Melanocyte of skin (primary cell): ENCODE measurements around the gene GATC. TPM values are rescaled to one million over a fixed set of nuclear protein-coding genes. Genes with fewer than 3 reads are reported as not detected.

Experiments used
- small RNA-seq, 2 donors: library from RNA; depleted of rRNA; stranded (forward); fragments of <200 nt; gene quantifications; one replicate each; pipeline ENCODE3, GENCODE V24; 2012
- total RNA-seq, 2 donors: library from RNA; depleted of rRNA; stranded (reverse); fragments of >200 nt; gene quantifications; 2 replicates each; pipeline ENCODE4 v1.2.3, GENCODE V29; 2012

Gene GATC, protein sequence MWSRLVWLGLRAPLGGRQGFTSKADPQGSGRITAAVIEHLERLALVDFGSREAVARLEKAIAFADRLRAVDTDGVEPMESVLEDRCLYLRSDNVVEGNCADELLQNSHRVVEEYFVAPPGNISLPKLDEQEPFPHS
- 10 to 100 TPM; 14.1 to 15.0 TPM for total RNA-seq

DNA sequence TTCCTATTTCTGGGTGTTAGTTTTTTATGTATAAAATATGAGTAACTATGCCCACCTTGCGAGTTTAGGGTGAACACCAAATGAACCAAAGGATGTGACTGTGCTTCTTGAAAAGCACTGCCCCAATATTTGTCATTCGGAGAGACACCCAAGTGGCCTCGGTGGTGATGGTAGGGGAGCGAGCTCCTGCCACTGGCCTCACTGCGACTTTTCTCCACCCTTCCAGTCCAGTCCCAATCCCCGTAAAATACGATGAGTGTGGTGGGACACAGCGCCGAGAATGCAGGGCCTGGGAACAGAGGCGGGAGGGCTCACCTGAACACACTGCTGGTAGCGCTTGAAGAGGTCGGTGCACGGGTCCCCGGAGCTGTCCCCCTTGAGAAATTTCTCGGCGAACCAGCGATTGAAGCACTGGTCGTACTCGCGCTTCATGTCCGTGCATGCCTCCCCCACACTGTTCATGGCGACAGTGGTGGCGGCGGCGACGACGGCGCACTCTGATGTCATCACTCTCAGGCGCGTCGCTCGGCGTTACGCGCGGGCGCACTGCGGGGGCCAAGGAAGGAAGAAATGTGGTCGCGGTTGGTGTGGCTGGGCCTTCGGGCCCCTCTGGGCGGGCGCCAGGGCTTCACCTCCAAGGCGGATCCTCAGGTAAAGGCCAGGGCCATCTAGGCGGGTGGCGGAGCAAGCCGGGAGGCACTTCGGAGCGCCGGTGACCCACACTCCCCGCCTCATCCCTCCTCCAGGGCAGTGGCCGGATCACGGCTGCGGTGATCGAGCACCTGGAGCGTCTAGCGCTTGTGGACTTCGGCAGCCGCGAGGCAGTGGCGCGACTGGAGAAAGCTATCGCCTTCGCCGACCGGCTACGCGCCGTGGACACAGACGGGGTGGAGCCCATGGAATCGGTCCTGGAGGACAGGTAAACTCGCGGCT lies at the start of gene GATC, which contains the start of gene TRIAP1:
Gene GATC (plus strand): TSS at position 534 of the 933 bp plus-strand sequence. CDS start 37 bp downstream, at position 571.
Gene TRIAP1 (minus strand): TSS at position 474 of the 933 bp plus-strand sequence. CDS start 12 bp downstream, at position 462.

DNA sequence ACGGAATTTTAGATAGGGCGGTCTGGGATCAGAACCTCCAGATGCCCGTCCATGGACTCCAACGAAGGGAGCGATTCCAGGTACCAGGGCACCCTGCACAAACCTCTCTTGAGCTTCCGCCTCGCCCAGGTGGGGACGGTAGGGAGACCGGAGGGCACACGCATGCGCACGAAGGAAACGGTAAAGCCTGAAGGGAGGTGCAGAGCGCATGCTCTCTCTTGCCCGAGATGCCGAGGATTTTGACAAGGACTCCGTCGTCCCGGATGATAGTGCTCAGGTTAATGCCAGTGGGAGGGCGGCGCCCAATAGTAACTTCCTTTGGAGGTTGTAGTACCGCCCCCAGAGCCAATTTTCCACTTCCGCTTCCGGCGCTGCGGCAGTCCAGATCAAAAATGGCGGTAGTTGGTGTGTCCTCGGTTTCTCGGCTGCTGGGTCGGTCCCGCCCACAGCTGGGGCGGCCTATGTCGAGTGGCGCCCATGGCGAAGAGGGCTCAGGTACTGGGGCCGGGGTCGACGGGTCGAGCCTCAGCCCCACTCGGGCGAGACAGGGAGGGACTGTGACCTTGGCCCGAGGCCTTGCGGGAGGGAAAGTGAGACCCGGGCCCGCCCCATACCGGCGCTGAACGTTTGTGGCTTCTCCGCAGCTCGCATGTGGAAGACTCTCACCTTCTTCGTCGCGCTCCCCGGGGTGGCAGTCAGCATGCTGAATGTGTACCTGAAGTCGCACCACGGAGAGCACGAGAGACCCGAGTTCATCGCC lies 8.3 kb upstream of the GATC start, which contains the start of gene COX6A1:
Gene COX6A1 (plus strand): TSS at position 379 of the 760 bp plus-strand sequence. CDS start 14 bp downstream, at position 393.

DNA sequence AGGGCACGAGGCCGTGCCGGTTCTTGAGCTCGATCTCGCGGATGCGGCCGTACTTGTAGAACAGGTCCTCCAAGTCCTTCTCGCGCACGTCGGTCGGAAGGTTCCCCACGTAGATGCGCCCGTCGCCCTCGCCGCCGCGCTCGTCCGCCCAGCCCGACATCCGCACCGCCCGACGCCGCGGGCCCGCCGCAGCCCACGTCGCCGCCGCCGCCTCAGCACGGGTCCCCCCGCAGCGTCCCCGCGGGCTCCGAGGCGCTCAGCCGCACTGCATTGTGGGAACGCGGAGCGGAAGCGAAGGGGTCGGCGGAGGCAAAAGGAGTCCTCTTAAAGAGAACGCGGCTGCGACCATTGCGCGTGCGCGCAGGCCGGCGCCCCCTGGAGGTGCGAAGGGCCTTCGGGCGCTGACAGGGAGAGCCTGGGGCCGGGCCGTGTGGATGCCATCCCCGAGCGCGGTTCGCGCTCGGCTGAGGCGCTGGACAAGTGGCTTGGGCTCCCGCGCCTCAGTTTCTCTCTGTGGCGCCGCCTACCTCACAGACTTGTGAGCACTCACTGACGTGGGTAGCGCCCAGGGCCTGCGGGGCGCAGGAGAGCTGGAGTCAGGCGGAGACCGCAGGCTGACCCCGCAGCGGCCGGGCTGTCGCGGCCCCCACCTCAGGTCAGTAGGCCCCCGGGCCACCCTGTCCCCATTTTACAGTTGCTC lies 23.4 kb downstream of the GATC start, which contains the start of gene SRSF9:
Gene SRSF9 (minus strand): TSS at position 299 of the 700 bp plus-strand sequence. CDS start 139 bp downstream, at position 160.

DNA sequence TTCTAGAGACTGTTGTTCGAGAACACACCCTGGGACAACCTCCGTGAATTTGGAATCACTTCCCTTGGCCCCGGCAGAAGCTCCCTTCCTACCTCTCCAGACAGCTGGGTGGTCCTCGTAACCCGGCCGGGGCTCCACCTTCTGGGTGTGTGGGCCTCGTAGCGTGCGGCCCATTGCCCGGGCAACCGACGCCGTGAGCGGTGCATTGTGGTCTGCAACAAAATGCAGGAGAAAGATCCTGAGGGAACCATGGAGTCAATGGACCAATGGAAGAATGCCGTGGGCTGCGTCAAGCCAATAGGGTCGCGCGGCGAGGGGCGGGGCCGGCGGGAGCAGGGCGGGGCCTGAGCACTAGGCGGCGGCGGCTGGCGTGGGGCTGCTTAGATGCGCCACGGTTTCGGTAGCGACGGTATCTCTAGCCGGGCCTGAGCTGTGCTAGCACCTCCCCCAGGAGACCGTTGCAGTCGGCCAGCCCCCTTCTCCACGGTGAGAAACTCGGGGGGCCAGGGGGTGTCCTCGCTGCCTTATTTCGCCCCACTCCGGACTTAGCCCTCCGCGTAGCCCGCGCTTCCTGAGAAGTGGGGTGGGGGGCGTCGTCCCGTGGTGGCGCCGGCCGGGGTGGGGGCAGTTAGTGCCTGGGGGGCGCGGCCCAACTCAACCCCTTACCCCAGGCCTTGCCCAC lies 49.6 kb downstream of the GATC start, which contains the start of gene DYNLL1:
Gene DYNLL1 (plus strand): TSS at position 383 of the 682 bp plus-strand sequence. CDS start 309 bp downstream, outside the sequence.

Small RNAs within 50 kb of the gene (small RNA-seq; reads per million reads assigned to genes)
- gene RF00019, result 0 reads per million in 2 donors

Other genes with a start within 250 kb of the GATC start
- gene RPLP0, start 245.3 kb upstream of the GATC start, total RNA-seq, result 1,000 to 10,000 TPM in 1 of 2 donors, 100 to 1,000 TPM in 1; 976 to 1,547 TPM
- gene PXN, start 180.7 kb upstream of the GATC start, total RNA-seq, result 10 to 100 TPM; 33.7 to 38.0 TPM
- under 1 TPM; under 0.01 TPM for gene RNU4-2, start 154.5 kb upstream of the GATC start, total RNA-seq
- gene RNU4-1, start 153.2 kb upstream of the GATC start, total RNA-seq, result under 1 TPM; under 0.01 TPM
- gene SIRT4, start 144.1 kb upstream of the GATC start, total RNA-seq, result 1 to 10 TPM in 1 of 2 donors, under 1 TPM in 1; 0.67 to 1.4 TPM
- not detected for gene PLA2G1B, start 118.7 kb upstream of the GATC start, total RNA-seq
- under 1 TPM in 1 of 2 donors, not detected in 1; under 0.01 TPM for gene MSI1, start 77.3 kb upstream of the GATC start, total RNA-seq
- 100 to 1,000 TPM; 306 to 311 TPM for gene COX6A1, start 8.3 kb upstream of the GATC start, total RNA-seq
- 10 to 100 TPM; 16.5 to 19.3 TPM for gene TRIAP1, start 60 bp upstream of the GATC start, total RNA-seq
- 100 to 1,000 TPM in 1 of 2 donors, 10 to 100 TPM in 1; 76.4 to 152 TPM for gene SRSF9, start 23.3 kb downstream of the GATC start, total RNA-seq
- gene DYNLL1, start 49.7 kb downstream of the GATC start, total RNA-seq, result 100 to 1,000 TPM; 211 to 343 TPM
- 10 to 100 TPM; 15.8 to 18.3 TPM for gene COQ5, start 82.7 kb downstream of the GATC start, total RNA-seq
- gene RNF10, start 87.9 kb downstream of the GATC start, total RNA-seq, result 10 to 100 TPM; 56.4 to 84.3 TPM
- 10 to 100 TPM; 39.2 to 88.9 TPM for gene POP5, start 135.0 kb downstream of the GATC start, total RNA-seq
- gene CABP1, start 194.2 kb downstream of the GATC start, total RNA-seq, result under 1 TPM in 1 of 2 donors, not detected in 1; under 0.01 TPM
- 100 to 1,000 TPM; 182 to 241 TPM for gene MLEC, start 240.7 kb downstream of the GATC start, total RNA-seq